SH-SY5Y (cell line): ENCODE results near the gene P4HB.

Source experiments
- GATA2 ChIP-seq: IDR thresholded peaks from 2 replicates; pipeline ENCODE4 v1.6.1; 2011; ENCODE audit warnings: mild to moderate bottlenecking, low read depth, low read length
- GATA3 ChIP-seq: IDR thresholded peaks from 2 replicates; pipeline ENCODE4 v1.6.1; 2011; ENCODE audit warnings: low read depth, mild to moderate bottlenecking, low read length, moderate library complexity

DNA sequence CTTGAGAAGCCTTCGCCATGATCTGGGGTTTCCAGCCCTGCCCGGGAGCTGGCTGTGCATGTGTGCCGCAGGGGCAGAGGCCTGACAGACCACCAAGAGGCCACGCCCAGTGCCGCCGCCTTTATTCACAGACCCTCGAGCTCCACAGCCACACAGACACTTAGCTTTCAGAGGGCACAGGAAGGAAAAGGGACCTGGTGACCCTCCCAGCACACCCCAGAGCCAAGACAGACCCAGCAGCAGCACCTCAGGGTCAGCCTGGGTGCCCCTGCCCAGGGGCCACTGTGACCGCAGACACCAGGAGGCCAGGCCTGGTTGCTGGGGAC is 38.1 kb downstream of the P4HB start:
- no peak for TF ChIP-seq GATA2
- no peak for TF ChIP-seq GATA3
